K562 (cell line): ENCODE results near the gene TSPOAP1. TPM values are rescaled to one million over a fixed set of nuclear protein-coding genes. Genes with fewer than 3 reads are reported as not detected.
A peak's percentile ranks its signal among the peaks of the same experiment; 100 is the strongest.

Experiments used
- E2F6 ChIP-seq, 2 experiments: IDR thresholded peaks; 2 replicates each; pipeline ENCODE4 v1.6.1; 2011; ENCODE audit warnings: borderline replicate concordance in 1 of 2, control low read depth in 1 of 2, low read depth in 1 of 2, low read length in 1 of 2, mild to moderate bottlenecking in 1 of 2, mixed read lengths in 1 of 2, moderate library complexity in 1 of 2; ENCODE audit not compliant: insufficient read depth in 1 of 2, insufficient read length in 1 of 2, poor library complexity in 1 of 2, severe bottlenecking in 1 of 2; ENCODE audit errors: extremely low read depth in 1 of 2
- LCOR ChIP-seq: sonication (generic); formaldehyde crosslinking; IDR thresholded peaks from 2 replicates; pipeline ENCODE4 v1.8.0; 2022; ENCODE audit warnings: mild to moderate bottlenecking, missing genetic modification reagents
- MCM2 ChIP-seq: fragments of 450-650 bp; IDR thresholded peaks from 2 replicates; pipeline ENCODE4 v1.6.1; 2017; ENCODE audit warnings: low read depth, mild to moderate bottlenecking
- NFYB ChIP-seq: IDR thresholded peaks from 2 replicates; pipeline ENCODE4 v1.6.1; 2011; ENCODE audit warnings: mild to moderate bottlenecking, moderate library complexity; ENCODE audit not compliant: insufficient read length; ENCODE audit errors: extremely low read depth
- PATZ1 ChIP-seq: fragments of 250-450 bp; sonication (Bioruptor Pico); IDR thresholded peaks from 2 replicates; pipeline ENCODE4 v1.5.0; 2020; ENCODE audit warnings: mild to moderate bottlenecking, borderline replicate concordance
- POU5F1 ChIP-seq: fragments of 150-350 bp; IDR thresholded peaks from 2 replicates; pipeline ENCODE4 v1.6.1; 2014; ENCODE audit warnings: borderline replicate concordance, low read length, low read depth, mild to moderate bottlenecking; ENCODE audit not compliant: partially characterized antibody
- TAF1 ChIP-seq: IDR thresholded peaks from 2 replicates; pipeline ENCODE4 v1.6.1; 2011; ENCODE audit warnings: mild to moderate bottlenecking, low read length, moderate library complexity; ENCODE audit not compliant: insufficient read depth, control insufficient read depth, severe bottlenecking; ENCODE audit errors: extremely low read depth
- TRIM25 ChIP-seq: fragments of 450-650 bp; IDR thresholded peaks from 2 replicates; pipeline ENCODE4 v1.7.0; 2016; ENCODE audit warnings: borderline replicate concordance
- ZBTB1 ChIP-seq: sonication (generic); formaldehyde crosslinking; IDR thresholded peaks from 2 replicates; pipeline ENCODE4 v1.8.1; 2023; ENCODE audit warnings: missing genetic modification reagents, low read depth, mild to moderate bottlenecking, borderline replicate concordance
- ZBTB2 ChIP-seq: fragments of 450-650 bp; IDR thresholded peaks from 2 replicates; pipeline ENCODE4 v1.6.1; 2016; ENCODE audit warnings: antibody characterized with exemption
- polyA plus RNA-seq, 8 experiments: library from polyadenylated mRNA; depleted of rRNA in 4 of 8; stranded (reverse) in 5 of 8; unstranded in 3 of 8; fragments of >200 nt; fragmentation: Nextera tagmentation in 2 of 8; fragmentation: Illumina TruSeq in 1 of 8; extraction: Ambion mirVana in 2 of 8; extraction: Trizol in 1 of 8; gene quantifications; 2 replicates each; pipeline versions ENCODE4 v1.2.1 to v1.2.3, GENCODE V29; 2011 to 2014; ENCODE audit warnings: inconsistent platforms in 1 of 8, missing spikeins in 1 of 8
- total RNA-seq, 7 experiments: library from RNA; depleted of rRNA in 6 of 7; stranded (reverse); fragments of >200 nt in 6 of 7; fragmentation: Illumina TruSeq in 2 of 7; extraction: Trizol in 2 of 7; gene quantifications; 2 replicates each; pipeline versions ENCODE4 v1.2.1 to v1.2.3, GENCODE V29; 2011 to 2021; ENCODE audit warnings: low replicate concordance in 1 of 7
- TF ChIP-seq, protein P1 (sequence below): fragments of 450-650 bp; formaldehyde crosslinking; conservative IDR thresholded peaks from 2 replicates; pipeline ENCODE4 v1.4.0; 2022; ENCODE audit warnings: mild to moderate bottlenecking, missing genetic modification characterization
- TF ChIP-seq, protein P2 (sequence below): fragments of 250-450 bp; sonication (Bioruptor Pico); IDR thresholded peaks from 2 replicates; pipeline ENCODE4 v1.4.0; 2020; ENCODE audit warnings: mild to moderate bottlenecking, moderate library complexity

TSPOAP1 gene
- total and polyA plus RNA-seq, 9 of the 15 experiments (the other 6 are each of a cell fraction or from before 2014, with no cell fraction given) = 0.87 to 3.9 (median 1.8) TPM; not detected in 2

DNA sequence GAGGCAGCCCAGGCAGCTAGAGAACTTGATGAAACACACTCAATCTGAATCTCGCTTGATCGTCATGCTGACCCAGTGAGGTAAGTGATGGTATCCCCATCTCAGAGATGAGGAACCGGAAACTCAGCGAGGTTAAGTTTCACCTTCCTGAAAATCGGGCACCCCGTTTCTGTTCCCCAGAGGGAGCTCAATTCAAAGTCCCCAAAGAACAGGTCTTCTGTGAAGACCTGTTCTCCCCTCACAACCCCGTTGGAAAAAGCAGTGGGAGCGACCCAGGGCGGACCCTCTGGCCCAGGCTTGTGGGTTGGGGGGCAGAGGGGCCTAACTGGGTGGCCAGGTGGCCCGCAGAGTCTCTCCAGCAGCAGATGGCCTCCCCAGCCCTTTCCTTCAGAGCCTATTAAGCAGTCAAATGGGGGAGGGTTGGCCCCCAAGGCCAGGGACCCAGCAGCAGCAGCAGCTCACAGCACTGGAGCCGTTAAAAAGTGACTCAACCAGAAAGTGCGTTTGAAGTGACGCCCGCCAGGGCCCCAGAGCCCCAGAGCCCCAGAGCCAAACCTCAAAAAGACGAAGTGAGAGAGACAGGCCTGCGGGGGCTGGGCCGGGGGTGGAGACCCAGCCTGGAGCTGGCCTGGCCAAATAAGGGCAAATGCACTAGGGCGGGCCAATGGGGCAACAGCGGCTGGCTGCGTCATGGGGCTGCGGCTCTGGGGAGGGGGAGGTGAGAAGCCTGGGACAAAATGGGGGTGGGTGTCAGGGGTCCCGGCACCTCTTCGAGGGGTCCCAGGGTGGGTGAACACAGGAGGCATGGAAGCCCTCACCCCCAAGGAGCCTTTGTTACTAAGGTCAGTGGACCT is 9.2 kb upstream of the TSPOAP1 start (continued):
- TF ChIP-seq POU5F1 (no peak), PATZ1 (CRISPR knock-in tag) (no peak), NFYB (peak; percentile 65), ZBTB2 (no peak), E2F6 (IDR thresholded peaks at IDR 0.05; ENCODE audit: borderline replicate concordance in 1 of 2, extremely low read depth in 1 of 2, insufficient read depth in 1 of 2, insufficient read length in 1 of 2, low read depth in 1 of 2, low read length in 1 of 2, poor library complexity in 1 of 2, severe bottlenecking in 1 of 2) (peak in 1 of 2 experiments; percentile 54), ZBTB1 (CRISPR knock-in tag) (0 out of 2 replicates have a peak, but pooled peaks have one; percentile 44), TAF1 (peak; percentile 95), MCM2 (no peak), TRIM25 (no peak), LCOR (CRISPR knock-in tag) (peak; percentile 88; the same call in 1 of the 2 replicates)
- TF ChIP-seq, protein P1, sequence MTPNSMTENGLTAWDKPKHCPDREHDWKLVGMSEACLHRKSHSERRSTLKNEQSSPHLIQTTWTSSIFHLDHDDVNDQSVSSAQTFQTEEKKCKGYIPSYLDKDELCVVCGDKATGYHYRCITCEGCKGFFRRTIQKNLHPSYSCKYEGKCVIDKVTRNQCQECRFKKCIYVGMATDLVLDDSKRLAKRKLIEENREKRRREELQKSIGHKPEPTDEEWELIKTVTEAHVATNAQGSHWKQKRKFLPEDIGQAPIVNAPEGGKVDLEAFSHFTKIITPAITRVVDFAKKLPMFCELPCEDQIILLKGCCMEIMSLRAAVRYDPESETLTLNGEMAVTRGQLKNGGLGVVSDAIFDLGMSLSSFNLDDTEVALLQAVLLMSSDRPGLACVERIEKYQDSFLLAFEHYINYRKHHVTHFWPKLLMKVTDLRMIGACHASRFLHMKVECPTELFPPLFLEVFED (CRISPR knock-in tag) = no peak
- TF ChIP-seq, protein P2, sequence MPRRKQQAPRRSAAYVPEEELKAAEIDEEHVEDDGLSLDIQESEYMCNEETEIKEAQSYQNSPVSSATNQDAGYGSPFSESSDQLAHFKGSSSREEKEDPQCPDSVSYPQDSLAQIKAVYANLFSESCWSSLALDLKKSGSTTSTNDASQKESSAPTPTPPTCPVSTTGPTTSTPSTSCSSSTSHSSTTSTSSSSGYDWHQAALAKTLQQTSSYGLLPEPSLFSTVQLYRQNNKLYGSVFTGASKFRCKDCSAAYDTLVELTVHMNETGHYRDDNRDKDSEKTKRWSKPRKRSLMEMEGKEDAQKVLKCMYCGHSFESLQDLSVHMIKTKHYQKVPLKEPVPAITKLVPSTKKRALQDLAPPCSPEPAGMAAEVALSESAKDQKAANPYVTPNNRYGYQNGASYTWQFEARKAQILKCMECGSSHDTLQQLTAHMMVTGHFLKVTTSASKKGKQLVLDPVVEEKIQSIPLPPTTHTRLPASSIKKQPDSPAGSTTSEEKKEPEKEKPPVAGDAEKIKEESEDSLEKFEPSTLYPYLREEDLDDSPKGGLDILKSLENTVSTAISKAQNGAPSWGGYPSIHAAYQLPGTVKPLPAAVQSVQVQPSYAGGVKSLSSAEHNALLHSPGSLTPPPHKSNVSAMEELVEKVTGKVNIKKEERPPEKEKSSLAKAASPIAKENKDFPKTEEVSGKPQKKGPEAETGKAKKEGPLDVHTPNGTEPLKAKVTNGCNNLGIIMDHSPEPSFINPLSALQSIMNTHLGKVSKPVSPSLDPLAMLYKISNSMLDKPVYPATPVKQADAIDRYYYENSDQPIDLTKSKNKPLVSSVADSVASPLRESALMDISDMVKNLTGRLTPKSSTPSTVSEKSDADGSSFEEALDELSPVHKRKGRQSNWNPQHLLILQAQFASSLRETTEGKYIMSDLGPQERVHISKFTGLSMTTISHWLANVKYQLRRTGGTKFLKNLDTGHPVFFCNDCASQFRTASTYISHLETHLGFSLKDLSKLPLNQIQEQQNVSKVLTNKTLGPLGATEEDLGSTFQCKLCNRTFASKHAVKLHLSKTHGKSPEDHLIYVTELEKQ (CRISPR knock-in tag) = no peak
